NCI-H1092 treated with DMSO at 0.1 percent for 48 hours (cell line): ENCODE measurements around the gene MACO1.

Source experiments
- DNase-seq: peaks from one replicate; lab custom pipeline; 2025; lab: John Stamatoyannopoulos, UW

MACO1 gene

DNA sequence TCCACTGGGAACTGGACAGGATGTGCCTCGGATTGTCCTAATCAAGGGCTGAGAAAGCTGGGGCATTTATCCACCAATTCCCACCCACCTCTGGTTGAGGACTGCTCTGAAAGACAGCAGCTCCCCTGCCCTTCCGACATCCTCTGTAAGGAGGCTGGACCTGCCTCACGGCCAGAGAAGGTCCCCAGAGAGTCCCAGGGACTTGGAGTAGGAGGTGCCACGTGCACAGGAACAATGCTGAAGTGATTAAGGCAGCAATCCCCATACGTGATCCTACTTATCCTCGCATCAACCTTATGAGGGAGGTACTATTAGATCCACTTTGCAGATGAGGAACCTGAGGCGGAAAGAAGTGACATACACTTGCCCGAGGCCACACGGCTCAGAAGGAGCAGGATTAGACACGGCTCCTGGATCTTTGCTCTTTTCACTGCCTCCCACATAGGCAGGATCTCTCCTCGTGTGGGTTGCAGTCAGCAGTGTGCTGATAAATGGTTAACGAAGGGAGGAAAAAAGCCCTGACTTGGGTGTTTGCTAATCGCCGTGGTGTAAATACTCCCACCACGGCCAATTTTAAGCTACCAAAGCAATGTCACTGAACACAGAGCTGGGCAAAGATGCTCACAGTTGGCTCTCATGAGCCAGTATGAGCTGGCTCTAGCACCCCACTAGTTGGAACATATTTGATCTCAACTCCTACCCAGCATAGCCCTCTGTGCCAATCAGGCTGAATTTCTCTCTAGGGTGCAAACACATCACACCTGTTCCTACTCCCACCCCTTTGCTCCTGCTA, 94.1 kb downstream of the MACO1 start:
- no peak for DNase-seq

DNA sequence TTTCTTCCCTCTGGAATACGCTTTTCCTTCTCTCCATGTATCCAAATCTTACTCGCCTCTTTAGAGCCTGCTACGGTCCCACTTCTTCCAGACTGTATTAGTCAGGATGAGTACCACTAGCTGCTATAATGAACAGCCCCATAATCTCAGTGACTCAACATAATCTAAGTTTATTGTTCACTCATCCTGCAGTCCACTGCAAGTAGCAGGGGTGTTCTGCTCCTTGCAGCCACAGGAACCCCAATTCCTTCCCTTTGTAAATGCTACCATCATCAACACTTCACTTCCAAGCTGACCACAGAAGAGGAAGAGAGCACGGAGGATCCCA, 94.6 kb downstream of the MACO1 start:
- no peak for DNase-seq

DNA sequence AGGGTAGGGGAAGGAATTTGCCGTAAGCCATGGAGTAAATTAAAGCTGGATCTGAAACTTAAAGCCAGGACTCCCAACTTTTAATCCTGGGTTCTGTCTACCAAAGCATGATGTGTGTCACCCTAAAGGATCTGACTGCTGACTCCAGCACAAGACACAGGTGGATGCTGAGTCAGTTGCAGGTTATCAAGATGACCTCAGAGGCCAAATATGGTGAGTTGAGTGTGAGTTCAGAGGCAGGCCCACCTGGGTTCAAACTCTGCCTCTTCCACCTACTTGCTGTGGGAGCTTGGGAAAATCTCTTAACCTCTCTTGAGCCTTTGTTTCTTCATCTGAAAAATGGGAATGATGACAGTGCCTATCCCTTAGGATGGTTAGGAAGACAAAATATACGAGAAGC, 96.1 kb downstream of the MACO1 start:
- DNase-seq: no peak

DNA sequence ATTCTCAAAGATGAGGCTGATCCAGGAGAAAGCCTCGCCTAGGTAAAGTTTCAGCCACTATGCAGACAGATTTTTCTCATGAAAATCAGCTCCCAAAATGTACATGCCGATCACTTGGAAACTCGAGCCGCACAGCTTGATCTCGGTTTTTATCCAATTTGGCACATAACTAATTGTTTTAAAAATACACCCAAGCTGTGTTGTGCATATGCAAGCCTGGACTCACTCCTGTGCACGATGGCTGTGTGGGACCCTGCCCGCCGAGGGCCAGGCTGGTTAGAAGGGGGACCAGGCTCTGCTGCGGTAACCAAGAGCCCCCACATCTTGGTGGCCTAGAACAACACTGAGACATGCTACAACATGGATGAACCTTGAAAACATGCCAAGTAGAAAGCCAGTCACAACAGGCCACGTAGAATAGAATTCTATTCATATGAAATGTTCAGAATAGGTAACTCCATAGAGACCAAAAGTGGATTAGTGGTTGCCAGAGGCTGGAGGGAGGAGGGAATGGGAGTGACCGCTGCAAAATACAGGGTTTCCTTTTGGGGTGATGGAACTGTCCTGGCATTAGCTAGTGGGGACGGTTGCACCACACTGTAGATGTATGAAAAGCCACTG, 96.6 kb downstream of the MACO1 start:
- DNase-seq: no peak

DNA sequence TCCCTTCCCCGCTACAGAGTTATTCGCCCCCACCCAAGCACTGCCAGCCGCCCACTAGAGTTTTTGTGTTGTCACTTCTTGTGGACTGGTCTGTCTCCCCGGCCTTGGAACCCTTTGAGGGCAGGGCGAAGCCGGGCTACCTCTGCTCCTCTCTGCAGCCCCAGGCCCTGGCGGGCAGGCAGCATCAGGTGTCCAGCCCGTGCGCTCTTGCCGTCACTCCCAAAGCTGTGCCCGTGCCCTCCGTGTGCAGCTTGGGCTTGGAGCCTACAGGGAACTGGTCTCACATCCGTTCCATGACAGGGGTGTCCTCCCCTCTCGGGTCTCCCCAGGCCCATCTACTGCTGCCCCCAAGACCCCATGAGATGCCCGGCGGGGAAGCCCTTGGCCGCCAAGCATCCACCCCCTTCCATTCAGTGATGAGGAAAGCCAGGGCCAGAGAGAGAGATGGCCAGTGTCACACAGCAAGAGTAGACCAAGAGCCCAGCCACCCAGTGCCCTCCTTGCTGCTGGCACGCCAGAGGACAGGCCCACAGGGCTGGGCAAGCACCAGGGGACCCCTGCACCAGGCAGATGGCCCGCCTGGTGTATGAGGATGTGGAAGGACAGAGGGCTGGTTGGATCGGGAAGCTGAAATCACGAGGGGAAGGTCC, 97.4 kb downstream of the MACO1 start:
- no peak for DNase-seq

DNA sequence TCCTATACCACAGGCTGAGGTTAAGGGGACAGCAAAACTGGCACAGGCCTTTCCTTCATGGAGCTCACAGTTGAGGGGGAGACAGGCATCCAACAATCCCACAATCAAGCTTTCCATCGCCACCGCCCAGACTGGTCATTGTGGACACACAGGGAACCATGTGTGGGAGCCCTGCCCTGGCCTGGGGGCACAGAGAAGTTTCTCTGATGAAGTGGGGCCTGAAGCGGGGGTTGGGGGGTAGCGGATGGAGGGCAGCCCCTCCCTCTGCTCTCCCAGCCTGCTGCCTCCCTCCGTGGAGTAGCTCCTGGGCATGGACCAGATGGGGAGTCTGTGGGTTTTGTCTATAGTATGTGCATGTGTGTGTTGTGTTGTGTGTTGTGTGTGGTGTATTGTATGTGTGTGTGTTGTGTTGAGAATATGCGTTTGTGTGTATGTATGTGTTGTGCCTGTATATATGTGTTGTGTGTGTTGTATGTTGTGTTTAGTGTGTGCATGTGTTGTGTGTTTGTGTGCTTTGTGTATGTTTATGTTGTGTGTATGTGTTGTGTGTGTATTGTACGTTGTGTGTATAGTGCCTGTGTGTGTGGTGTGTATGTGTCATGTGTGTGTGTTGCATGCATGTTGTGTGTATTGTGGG, 98.3 kb downstream of the MACO1 start:
- no peak for DNase-seq

DNA sequence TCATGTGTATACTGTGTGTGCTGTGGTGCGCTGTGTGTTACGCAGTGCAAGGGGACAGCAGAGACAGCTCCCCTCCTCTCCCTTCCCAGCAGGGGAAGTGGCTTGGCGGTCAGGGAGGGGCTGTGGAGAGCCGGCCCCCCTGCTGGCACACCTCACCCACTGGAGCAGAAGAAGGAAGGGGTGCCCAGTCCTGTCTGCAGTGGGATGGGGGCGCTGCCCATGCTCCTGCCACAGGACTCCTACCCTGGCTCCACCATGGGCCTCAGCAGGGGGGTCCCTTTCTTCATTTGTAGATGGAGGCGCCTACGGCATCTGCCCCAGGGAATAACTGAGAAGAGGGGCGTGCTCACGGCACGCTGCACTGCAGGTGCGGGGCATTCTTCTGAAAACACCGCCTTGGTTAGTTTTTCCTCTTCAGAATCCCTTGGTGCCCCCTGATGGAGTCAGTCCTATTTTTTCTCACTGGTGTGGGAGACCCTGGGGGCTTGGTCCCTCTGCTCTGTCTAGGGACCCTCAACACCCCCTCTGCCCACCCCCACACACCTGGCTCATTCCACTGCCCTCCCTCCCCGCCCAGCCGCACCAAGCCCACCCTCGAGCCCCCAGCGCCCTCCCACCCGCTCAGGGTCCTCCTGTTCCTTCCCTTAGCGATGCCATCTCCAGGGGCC, 99.0 kb downstream of the MACO1 start:
- no peak for DNase-seq

DNA sequence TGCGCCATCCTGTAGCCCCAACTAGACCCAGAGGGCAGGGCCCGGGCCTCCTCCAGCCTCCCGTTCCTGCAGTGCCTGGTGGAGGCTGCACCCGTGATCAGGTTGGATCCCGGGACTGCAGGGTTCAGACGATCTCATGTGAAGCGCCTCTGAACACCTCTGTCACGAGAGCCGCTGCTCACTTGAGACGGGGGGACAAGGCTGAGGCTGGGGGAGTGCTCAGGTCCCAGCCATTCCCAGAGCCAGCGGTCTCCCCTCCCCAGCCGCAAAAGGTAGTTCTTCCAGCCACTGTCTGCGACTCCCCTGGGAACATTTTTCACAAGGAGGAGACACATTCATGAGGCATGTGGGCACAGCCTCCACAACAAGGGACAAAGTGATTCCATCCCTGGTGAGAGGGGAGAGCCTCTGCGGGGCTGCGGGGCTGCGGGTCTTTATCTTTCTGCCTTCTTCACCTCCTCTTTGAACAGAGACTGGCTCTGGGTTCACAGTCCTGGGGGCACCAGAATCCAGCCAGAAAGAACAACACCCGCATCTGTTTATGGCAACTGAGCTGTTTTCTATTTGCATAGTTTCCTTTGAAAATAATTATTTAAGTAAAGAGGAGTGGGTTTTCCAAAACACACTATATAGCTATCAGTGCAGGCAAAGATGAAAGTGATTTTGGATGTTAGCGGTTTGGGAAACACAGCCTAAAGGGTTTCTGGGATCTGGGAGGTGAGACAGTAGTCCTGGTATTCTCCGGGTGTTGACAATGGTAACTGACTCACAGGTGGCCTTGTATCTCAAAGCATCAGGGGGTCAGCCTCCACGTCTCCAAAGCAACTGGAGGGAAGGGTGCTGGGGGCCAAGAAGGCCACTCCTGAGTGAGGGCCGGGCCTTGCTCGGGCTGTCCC, 99.7 kb downstream of the MACO1 start:
- DNase-seq: no peak

DNA sequence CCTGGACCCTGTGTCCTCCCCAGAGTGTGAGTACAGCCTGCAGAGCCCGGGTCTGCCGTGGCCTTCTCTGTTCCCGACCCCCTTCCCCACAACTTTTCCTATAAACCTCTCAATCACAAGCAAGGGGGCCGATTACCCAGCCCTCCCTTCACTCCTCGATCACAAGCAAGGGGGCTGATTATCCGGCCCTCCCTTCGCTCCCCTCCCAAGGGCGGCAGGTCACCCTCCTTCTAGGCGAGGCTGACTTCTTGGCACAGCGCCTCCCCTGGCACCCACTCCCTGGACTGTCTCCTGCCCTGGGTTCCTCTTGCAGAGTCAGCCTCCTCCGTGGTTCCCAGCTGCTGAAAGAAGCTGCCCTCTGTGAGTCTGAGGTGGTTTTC, 100.4 kb downstream of the MACO1 start:
- DNase-seq: no peak

DNA sequence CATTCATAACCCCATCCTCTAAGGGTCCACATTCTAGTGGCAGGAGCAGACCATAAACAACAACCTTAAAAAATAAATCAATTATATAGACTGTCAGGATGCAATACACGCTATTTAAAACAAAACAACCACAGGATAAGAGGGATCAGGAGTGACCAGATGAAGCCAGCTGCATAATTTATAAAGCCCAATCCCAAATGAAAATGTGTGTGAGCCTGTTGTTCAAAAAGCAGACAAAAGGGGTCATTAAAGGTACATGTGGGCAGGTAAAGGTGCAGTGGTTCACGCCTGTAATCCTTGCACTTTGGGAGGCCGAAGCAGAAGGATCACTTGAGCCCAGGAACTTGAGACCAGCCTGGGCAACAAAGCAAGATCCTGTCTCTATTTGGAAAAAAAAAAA, 102.3 kb downstream of the MACO1 start:
- DNase-seq: no peak

DNA sequence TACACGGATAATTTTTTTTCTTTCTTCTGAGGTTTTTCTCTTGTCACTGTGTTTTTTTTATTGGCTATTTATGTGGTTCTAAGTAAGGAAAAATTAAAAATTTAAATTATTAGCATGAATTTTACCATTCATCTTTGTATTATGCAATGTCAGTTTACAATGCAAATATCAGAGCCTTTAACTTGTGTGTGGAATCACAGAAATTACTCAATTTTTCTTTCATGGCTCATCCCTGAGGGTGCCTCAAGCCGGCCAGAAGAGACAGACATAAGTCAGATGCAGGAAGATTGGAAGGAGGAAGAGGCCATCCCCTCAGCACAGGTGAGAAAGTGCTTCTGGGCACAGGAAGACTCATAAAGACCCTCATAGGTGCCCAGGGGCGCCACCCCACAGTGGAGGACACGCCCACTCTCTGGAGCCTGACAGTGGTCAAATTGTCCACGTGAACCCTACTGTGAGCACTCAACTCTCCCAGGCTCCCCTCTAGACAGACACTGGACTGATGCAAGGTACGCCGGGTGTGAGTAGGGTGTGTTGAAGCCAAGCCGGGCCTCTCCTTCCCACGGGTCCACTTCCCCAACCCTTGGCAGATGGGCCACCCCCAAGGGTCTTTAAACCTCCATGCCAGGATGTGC, 103.2 kb downstream of the MACO1 start:
- DNase-seq: no peak

DNA sequence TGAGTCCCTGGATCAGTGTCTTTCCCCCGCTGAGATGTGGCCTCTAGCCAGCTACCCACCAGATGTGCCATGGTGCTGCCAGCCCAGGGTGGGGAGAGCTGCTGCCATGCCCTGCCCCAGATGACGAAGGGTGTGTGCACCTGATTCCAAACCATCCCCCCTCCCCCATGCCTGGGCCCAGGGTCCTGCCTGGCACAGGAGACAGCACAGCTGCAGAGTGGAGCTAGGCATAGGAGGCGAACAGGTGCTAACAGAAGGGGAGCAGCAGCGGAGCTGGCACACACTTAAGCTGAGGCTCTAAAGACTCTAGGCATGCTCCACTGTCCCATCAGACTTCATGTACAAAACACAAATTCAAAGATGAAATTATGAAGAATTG, 103.7 kb downstream of the MACO1 start:
- peak; percentile 43 for DNase-seq

DNA sequence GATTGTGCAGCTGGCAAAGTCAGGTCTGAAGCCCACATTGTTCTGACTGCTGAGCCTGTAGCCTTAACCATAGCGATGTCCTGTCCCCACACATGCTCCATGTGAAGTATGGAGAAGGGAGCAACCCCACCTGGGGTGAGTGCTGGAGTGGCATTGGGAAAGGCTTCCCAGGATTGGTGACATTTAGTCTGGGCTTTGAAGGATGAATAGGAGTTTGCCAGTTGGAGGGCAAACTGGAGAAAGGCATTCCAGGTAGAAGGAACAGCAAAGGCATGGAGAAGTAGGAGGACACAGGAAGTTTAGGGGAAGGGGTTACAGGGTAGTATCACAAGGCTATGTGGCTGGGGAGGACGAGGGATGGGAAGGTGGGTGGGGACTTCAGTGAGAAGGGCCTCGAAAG, 105.4 kb downstream of the MACO1 start:
- no peak for DNase-seq

DNA sequence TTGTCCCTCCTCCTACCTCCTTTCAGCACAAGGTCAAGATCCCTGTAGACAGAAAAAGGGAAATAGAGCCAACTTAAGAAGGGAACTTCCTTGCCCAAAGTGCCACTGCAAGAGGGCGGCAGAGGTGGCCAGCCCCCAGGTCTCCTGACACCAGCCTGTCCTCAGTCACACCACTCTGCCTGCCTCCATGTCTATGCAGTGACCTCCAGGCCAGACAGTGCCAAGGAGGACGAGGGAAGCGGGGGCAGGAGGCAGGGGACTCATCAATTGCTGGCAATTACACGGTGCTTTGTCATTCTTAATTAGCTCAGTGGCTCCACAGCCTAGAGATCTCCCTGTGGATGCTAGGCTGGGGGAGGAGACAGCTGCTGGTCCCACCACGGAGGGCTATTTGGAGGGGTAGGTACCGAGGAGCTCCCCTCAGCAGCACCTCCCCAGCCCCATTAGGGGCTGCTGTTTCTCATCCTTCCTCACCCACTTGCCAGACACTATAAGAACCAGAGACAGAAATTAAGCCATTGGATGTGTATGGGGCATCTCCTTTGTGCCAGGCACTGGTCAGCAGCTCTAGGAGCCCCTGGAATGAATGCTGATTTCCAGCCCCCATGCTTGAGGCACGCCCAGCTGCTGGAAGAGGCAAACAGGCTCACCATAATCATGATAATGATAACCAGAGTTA, 106.6 kb downstream of the MACO1 start:
- DNase-seq: no peak

DNA sequence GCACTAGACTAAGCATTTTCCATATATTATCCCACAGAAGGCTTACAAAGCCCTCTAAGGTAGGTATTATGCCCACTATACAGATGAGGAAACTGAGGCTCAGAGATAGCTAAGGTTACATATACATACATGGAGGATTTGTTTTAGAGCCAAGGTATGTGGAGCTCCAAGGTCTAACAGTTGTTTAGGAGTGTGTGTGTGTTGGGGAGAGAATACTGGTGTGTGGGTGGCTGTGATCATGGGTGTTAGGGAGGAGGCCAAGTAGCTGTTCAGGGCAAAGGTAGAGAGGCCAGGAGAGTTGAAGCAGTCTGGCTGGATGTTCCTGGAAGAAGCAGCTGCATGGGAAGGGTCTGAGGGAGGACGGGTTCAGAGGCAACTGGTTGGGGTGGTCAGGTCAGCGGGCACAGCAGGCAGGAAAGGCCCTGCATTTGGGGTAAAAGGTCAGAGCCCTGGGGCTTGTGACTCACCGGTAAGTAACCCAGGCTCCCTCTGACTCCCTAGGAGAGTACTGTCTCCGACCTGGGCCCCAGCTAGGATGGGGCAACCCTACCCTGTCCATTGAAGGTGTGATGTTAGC, 107.6 kb downstream of the MACO1 start:
- DNase-seq: no peak

DNA sequence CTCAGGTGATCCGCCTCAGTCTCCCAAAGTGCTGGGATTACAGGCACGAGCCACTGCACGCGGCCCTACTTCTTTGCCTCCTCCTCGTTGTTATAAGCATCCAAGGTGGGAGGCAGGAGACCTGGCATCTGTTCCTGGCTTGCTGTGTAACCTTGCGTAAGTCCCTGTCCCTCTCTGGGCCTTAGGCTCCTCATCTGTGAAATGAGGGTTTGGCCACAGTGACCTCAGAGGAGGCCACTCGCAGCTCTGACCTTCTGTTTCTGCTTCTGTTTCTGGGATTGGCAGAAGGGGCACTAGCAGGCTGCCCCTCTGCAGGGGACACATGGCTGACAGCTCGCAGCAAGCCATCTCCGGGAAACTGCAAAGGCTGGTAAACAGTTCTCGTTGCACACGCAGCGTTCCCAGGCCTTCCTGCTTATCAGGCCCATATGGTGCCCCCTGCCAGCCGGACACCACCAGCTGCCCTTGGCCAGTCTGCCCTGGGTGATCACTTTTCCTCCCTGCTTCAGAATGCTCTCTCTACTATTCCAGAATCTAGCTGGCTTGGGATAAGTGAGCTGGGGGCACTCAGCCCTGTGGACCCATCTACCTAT, 110.1 kb downstream of the MACO1 start:
- DNase-seq: no peak

DNA sequence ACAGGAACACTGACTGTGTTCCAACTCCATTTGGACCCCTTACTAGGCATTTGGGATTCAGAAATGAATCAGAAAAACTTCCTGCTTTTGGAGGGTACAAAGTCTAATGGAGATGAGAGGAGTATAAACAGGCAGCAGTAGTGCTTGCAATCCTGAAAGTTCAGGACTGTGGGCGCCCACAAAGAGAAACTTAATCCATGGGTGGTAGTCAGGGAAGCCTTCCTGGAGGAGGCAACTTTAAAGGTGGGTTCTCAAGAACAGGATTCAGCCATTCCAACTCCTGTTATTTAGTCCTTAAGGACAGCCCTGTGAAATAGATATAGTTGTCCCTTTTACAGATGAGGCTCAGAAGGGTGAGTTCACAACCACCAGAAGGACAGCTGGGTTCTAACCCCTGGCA, 110.7 kb downstream of the MACO1 start:
- DNase-seq: no peak

DNA sequence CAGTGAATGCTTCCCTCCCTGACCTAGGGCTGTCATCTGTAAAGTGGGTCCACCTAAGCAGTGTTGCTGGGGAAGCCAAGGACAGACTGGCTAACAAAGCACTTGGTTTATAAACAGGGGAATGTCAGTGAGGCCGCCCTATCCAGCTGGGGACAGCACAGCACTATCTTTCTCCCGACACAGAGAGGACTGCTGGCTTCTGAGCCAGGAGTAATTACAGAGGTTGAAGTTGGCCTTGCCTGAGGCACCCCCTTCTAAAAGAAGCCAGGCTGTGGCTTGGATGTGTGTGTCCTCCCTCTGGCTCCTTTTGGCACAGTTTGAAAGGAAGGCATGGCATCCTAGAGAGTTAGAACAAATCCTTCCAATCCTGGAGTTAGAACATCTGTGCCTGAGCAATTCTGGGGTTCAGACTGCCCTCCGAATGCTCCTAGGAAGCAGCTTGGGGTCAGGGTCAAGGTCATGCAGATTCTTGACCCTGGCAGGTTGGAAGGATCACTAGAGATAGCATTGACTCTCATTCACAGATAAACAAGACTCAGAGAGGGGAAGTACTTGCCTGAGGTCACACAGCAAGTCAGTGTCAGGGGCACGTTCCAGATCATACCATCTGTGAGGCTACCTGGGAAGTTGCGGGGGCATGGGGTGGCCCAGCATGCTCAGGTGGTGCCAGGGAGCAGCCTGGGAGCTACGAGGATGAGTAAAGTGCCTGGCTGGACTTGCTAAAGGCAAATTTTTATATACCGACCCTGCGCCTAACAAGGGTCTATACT, 111.4 kb downstream of the MACO1 start:
- DNase-seq: no peak

DNA sequence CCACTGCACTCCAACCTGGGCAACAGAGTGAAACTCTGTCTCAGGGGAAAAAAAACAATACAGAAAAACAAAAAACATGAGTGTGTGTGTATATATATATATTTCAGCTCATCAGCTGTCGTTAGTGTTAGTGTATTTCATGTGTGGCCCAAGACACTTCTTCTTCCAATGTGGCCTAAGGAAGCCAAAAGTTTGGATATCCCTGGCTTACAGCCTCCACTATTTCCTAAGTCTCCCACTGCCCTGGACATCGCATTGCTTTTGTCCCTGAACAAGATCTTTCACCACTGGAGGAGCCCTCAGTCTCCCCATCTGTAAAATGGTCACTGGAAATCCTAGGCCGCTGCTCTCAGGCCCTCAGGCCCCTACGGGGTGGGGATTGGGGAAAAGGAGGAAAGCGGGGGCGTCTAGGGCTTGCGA, 112.3 kb downstream of the MACO1 start:
- DNase-seq: no peak
